ENCODE data around the gene DNAH9.

The DNAH9 gene

GRCh38 chr17:11625878-11626277 is 27.6 kb downstream of the DNAH9 start:
- H3K4me3 ChIP-seq (ENCODE audit: low read length) = no peak overlapping the region
- DNase-seq (ENCODE audit: low read depth) = no peak
- TF ChIP-seq CTCF (conservative IDR thresholded peaks at IDR 0.05; ENCODE audit: low read depth, low read length) = no peak

DNA sequence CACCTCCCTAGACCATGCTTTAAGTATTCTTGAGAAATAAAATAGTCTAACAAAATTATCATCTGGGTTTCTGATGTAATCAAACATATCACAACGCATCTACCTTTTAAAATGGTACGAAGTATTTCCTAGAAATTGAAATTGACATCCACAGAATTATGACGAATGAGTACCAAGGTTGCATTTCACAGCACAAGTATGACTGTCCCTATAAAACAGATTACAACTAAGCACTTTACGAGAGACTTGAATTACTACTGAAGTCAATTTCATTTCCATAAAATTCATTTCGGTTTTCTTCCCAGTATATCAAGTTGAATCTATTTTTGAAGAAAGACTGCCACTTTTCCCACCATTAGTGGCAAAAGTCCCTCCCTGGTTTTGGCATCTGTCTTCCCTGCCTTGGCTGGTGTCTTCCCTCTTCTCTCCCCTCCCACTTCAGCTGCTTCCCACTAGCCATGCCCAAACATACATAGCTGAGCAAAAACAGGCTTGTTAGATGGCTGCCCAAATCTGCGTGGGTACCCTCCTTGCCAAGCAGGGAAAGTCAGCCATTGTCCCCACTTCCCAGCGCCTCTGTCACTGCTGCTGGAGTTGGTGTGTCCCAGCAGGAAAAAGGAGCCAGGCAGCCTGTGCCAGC is 29.2 kb downstream of the DNAH9 start:
- no peak for TF ChIP-seq CTCF (conservative IDR thresholded peaks at IDR 0.05; ENCODE audit: low read depth, low read length)
- no peak overlapping the region for H3K4me3 ChIP-seq (ENCODE audit: low read length)
- no peak for DNase-seq (ENCODE audit: low read depth)

DNA sequence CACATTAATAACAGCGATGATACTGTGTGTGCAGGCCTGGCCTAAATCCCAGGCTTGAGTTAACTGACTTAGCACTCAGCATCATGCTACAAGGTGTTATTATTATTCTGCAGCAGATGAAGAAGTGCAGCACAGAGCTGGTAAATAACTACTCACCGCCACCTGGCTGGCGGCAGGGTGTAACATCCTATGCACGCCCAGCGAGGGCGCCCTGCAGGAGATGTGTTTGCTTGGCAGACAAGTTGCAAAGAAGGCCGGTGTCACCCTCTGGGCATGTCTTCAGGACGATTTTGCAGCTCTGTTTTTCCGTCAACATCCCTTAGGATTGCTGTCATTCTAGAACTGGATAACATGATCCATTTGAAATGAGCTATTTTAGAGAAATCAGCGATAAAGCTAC is 30.1 kb downstream of the DNAH9 start:
- TF ChIP-seq CTCF (conservative IDR thresholded peaks at IDR 0.05; ENCODE audit: low read depth, low read length) = no peak
- no peak overlapping the region for H3K4me3 ChIP-seq (ENCODE audit: low read length)
- no peak for DNase-seq (ENCODE audit: low read depth)

DNA sequence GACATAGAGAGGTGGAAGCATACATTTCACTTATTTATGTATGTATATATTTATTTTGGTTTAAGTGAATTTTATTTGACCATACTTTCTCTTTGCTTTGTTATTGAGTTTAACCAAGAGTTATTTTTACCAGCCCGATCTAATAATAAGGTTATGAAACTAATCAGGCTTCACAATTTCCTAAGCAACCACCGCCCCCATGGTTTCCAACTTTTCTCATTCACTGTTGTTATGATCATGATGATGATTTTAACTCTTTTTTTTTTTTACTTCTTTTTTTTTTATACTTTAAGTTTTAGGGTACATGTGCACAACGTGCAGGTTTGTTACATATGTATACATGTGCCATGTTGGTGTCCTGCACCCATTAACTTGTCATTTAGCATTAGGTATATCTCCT is 30.6 kb downstream of the DNAH9 start:
- no peak for DNase-seq (ENCODE audit: low read depth)
- H3K4me3 ChIP-seq (ENCODE audit: low read length) = no peak overlapping the region
- TF ChIP-seq CTCF (conservative IDR thresholded peaks at IDR 0.05; ENCODE audit: low read depth, low read length) = no peak

- no peak for TF ChIP-seq CTCF (conservative IDR thresholded peaks at IDR 0.05; ENCODE audit: low read depth, low read length)
- H3K4me3 ChIP-seq (ENCODE audit: low read length) = no peak overlapping the region
- DNase-seq (ENCODE audit: low read depth) = no peak
Observed at GRCh38 chr17:11636771-11637170, 38.5 kb downstream of the DNAH9 start.

GRCh38 chr17:11637796-11638195 is 39.5 kb downstream of the DNAH9 start:
- no peak for TF ChIP-seq CTCF (conservative IDR thresholded peaks at IDR 0.05; ENCODE audit: low read depth, low read length)
- H3K4me3 ChIP-seq (ENCODE audit: low read length) = no peak overlapping the region
- DNase-seq (ENCODE audit: low read depth) = no peak

- H3K4me3 ChIP-seq (ENCODE audit: low read length) = no peak overlapping the region
- no peak for TF ChIP-seq CTCF (conservative IDR thresholded peaks at IDR 0.05; ENCODE audit: low read depth, low read length)
- no peak for DNase-seq (ENCODE audit: low read depth)
Observed at GRCh38 chr17:11638700-11639265, 40.5 kb downstream of the DNAH9 start.

Measured in retinal pigment epithelial cell (primary cell).